Measurements from ENCODE around the gene VASP.
"Not testable (repeated sequence)": the region's sequence is repeated elsewhere in the genome, so short reads cannot be mapped to it uniquely, and the experiment has no call there.

Gene VASP

GRCh38 chr19:45499196-45500180 lies 7.8 kb upstream of the VASP start:
- no peak for DNase-seq

- no peak for DNase-seq
These were observed 6.2 kb upstream of the VASP start for GRCh38 chr19:45500918-45501729.

GRCh38 chr19:45501730-45502014 lies 5.6 kb upstream of the VASP start:
- no peak for DNase-seq

- no peak for DNase-seq
These were observed 5.2 kb upstream of the VASP start for GRCh38 chr19:45502111-45502510.

GRCh38 chr19:45503909-45504308 lies 3.4 kb upstream of the VASP start:
- no peak for DNase-seq

- DNase-seq = peak; percentile 23
These were observed 1.9 kb upstream of the VASP start for GRCh38 chr19:45505151-45505995.

GRCh38 chr19:45505996-45506245 lies 1.4 kb upstream of the VASP start:
- DNase-seq = no peak

GRCh38 chr19:45506246-45506988 lies 862 bp upstream of the VASP start:
- DNase-seq = peak; percentile 92

GRCh38 chr19:45507872-45508416 lies 665 bp downstream of the VASP start:
- no peak for DNase-seq

GRCh38 chr19:45508417-45508860 lies 1.2 kb downstream of the VASP start:
- DNase-seq = no peak

GRCh38 chr19:45508861-45509691 lies 1.8 kb downstream of the VASP start:
- peak; percentile 42 for DNase-seq

GRCh38 chr19:45509692-45510015 lies 2.4 kb downstream of the VASP start:
- no peak for DNase-seq

- not testable (repeated sequence) for DNase-seq
These were observed 3.1 kb downstream of the VASP start for GRCh38 chr19:45510352-45510751.

GRCh38 chr19:45511074-45511473 lies 3.8 kb downstream of the VASP start:
- no peak for DNase-seq

GRCh38 chr19:45512881-45513483 lies 5.7 kb downstream of the VASP start:
- no peak for DNase-seq

GRCh38 chr19:45514376-45515051 lies 7.2 kb downstream of the VASP start:
- DNase-seq = no peak

GRCh38 chr19:45515081-45515624 lies 7.9 kb downstream of the VASP start:
- no peak for DNase-seq

- no peak for DNase-seq
These were observed 8.6 kb downstream of the VASP start for GRCh38 chr19:45515807-45516401.

GRCh38 chr19:45517238-45517637 lies 10.0 kb downstream of the VASP start:
- no peak for DNase-seq
